ENCODE measurements around the gene ARMH1. TPM values are rescaled to one million over a fixed set of nuclear protein-coding genes. Genes with fewer than 3 reads are reported as not detected.

ARMH1 gene
- total and polyA plus RNA-seq, 2 experiments from 2014 or later: 3.1 to 6.3 TPM

DNA sequence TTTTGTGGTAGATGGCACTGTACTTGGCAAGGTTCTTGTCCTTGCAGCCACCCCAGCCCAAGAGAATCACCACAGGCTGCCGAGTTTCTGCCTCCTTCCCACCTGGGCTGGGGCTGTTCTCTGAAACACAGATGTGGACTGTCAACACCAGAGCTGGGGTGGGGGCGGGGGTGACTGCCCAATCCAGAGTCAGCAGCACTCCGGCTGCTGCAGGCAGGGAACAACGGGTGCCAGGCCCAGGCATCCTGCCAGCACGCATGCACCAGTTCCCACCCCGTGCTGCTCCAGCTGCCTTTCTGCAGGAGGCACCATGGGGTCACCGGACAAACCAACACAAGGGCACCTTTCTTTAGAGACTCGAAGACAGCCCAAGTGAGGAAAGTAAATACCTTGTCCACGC lies 14.3 kb upstream of the ARMH1 start:
- DNase-seq (ENCODE audit: low spot score): no peak
- no peak overlapping the region for H3K27ac ChIP-seq

DNA sequence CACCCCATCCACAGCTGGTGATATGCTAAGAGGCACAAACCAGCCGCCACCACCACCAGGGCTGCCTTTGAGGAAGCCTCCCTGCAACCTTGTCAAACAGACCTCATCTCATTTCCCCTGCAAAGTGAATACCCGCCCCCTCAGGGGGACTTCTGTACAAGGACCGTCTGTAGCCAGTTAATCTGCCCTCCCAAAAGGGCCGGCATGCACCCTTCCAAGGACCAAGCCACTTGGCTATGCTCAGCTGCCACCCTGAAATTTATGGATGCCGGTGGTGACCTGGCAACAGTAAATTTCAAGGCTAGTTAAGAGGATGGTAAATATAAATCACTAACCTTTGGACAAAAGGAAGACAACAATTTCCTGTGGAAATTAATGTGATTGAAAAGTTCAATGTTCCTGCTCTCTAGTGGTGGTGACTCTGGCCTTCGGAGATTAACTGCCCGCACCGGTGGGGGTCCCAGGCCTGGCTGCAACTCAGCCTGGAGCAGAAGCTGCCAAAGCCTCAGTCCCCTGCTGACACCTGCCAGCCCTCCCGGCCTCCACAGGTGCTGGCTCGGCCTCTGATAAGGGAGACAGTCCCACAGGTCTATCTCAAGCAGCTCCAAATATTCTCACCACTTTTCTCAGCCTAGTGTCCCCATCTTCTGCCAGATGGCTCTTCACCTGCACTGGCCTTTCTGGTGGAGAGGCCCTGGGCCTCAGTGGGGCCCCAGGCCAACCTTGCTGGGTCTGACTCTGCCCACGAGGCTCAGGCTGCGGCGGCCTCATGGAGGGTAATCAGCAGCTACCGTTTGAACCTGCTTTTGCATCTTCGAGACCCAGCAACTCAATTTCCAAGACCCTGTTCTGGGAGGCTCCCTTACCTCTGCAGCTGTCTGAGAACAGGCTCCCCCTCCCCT lies 12.5 kb upstream of the ARMH1 start:
- H3K27ac ChIP-seq: no peak overlapping the region
- DNase-seq (ENCODE audit: low spot score): no peak

More for the DNA sequence above, 14.3 kb upstream of the ARMH1 start:
- Histone ChIP-seq H2AFZ (no peak overlapping the region), H3K79me2 (no peaks in the 10 kb centered on the region), H4K20me1 (ENCODE audit: insufficient read depth, poor library complexity, severe bottlenecking) (no peaks in the 10 kb centered on the region), H3K4me1 (ENCODE audit: insufficient read depth) (peaks cover 10% of the 10 kb centered on the region), H3K27me3 (no peaks in the 10 kb centered on the region), H3K9me3 (ENCODE audit: low read depth) (no peaks in the 10 kb centered on the region), H3K4me2 (no peak overlapping the region), H3K36me3 (replicated peaks; ENCODE audit: insufficient read depth, low read depth) (no peaks in the 10 kb centered on the region), H3K4me3 (no peak overlapping the region), H3K9me2 (replicated peaks; ENCODE audit: insufficient read depth) (no peaks in the 10 kb centered on the region)
- no peak for TF ChIP-seq EZH2 (IDR thresholded peaks at IDR 0.05; ENCODE audit: borderline replicate concordance)
- TF ChIP-seq, protein P1, sequence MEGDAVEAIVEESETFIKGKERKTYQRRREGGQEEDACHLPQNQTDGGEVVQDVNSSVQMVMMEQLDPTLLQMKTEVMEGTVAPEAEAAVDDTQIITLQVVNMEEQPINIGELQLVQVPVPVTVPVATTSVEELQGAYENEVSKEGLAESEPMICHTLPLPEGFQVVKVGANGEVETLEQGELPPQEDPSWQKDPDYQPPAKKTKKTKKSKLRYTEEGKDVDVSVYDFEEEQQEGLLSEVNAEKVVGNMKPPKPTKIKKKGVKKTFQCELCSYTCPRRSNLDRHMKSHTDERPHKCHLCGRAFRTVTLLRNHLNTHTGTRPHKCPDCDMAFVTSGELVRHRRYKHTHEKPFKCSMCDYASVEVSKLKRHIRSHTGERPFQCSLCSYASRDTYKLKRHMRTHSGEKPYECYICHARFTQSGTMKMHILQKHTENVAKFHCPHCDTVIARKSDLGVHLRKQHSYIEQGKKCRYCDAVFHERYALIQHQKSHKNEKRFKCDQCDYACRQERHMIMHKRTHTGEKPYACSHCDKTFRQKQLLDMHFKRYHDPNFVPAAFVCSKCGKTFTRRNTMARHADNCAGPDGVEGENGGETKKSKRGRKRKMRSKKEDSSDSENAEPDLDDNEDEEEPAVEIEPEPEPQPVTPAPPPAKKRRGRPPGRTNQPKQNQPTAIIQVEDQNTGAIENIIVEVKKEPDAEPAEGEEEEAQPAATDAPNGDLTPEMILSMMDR (IDR thresholded peaks at IDR 0.05; ENCODE audit: poor library complexity): no peak
- no peak for TF ChIP-seq EZH2phosphoT487 (IDR thresholded peaks at IDR 0.05; ENCODE audit: low read depth, severe bottlenecking, unreplicated experiment)
- 76% methylated on average over 9 of the region's 9 CpGs for WGBS (ENCODE audit: low lambda C conversion rate, missing lambda C conversion rate)

DNA sequence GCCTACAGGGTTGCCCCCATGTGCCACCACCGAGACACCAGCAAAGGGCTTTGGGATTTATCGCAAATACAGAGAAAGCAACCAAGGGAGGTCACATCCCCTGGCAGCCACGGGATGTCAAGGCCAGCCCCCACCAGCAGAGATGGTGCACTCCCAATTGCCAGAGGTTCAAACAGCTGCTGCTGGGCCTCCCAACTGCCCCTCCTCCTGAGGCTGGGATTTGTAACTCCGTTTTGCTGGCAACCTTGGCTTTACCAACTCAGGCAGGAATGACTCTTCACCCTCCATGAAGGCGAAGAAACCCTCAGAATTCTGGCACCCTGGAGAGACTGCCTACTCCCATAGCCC lies 11.9 kb upstream of the ARMH1 start:
- H3K27me3 ChIP-seq: no peaks in the 10 kb centered on the region
- H3K4me1 ChIP-seq (ENCODE audit: insufficient read depth): peaks cover 10% of the 10 kb centered on the region
- H3K9me3 ChIP-seq (ENCODE audit: low read depth): no peaks in the 10 kb centered on the region
- no peaks in the 10 kb centered on the region for H3K36me3 ChIP-seq (replicated peaks; ENCODE audit: insufficient read depth, low read depth)
- no peak for TF ChIP-seq EZH2phosphoT487 (IDR thresholded peaks at IDR 0.05; ENCODE audit: low read depth, severe bottlenecking, unreplicated experiment)
- TF ChIP-seq EZH2 (IDR thresholded peaks at IDR 0.05; ENCODE audit: borderline replicate concordance): no peak
- TF ChIP-seq, protein P1 (IDR thresholded peaks at IDR 0.05; ENCODE audit: poor library complexity): no peak
- H2AFZ ChIP-seq: no peak overlapping the region
- no peaks in the 10 kb centered on the region for H4K20me1 ChIP-seq (ENCODE audit: insufficient read depth, poor library complexity, severe bottlenecking)
- H3K4me2 ChIP-seq: no peak overlapping the region
- H3K4me3 ChIP-seq: no peak overlapping the region
- DNase-seq (ENCODE audit: low spot score): no peak
- H3K27ac ChIP-seq: no peak overlapping the region
- no peaks in the 10 kb centered on the region for H3K79me2 ChIP-seq
- 89% methylated on average over 5 of the region's 5 CpGs for WGBS (ENCODE audit: low lambda C conversion rate, missing lambda C conversion rate)
- no peaks in the 10 kb centered on the region for H3K9me2 ChIP-seq (replicated peaks; ENCODE audit: insufficient read depth)

More for the DNA sequence above, 12.5 kb upstream of the ARMH1 start:
- H2AFZ ChIP-seq: no peak overlapping the region
- H3K36me3 ChIP-seq (replicated peaks; ENCODE audit: insufficient read depth, low read depth): no peaks in the 10 kb centered on the region
- 81% methylated on average over 15 of the region's 15 CpGs for WGBS (ENCODE audit: low lambda C conversion rate, missing lambda C conversion rate)
- peaks cover 10% of the 10 kb centered on the region for H3K4me1 ChIP-seq (ENCODE audit: insufficient read depth)
- no peaks in the 10 kb centered on the region for H3K9me3 ChIP-seq (ENCODE audit: low read depth)
- H3K4me2 ChIP-seq: no peak overlapping the region
- H3K9me2 ChIP-seq (replicated peaks; ENCODE audit: insufficient read depth): no peaks in the 10 kb centered on the region
- no peak overlapping the region for H3K4me3 ChIP-seq
- H4K20me1 ChIP-seq (ENCODE audit: insufficient read depth, poor library complexity, severe bottlenecking): no peaks in the 10 kb centered on the region
- no peaks in the 10 kb centered on the region for H3K27me3 ChIP-seq
- TF ChIP-seq EZH2 (IDR thresholded peaks at IDR 0.05; ENCODE audit: borderline replicate concordance) (no peak), EZH2phosphoT487 (IDR thresholded peaks at IDR 0.05; ENCODE audit: low read depth, severe bottlenecking, unreplicated experiment) (no peak)
- TF ChIP-seq, protein P1 (IDR thresholded peaks at IDR 0.05; ENCODE audit: poor library complexity): no peak
- H3K79me2 ChIP-seq: no peaks in the 10 kb centered on the region

Measured in hepatocyte (in vitro differentiated cells).